Measurements from ENCODE around the gene KRTAP5-6. TPM values are rescaled to one million over a fixed set of nuclear protein-coding genes. Genes with fewer than 3 reads are reported as not detected.
"Not testable (repeated sequence)": the region's sequence is repeated elsewhere in the genome, so short reads cannot be mapped to it uniquely, and the experiment has no call there.

KRTAP5-6 gene
- total RNA-seq, 4 donors from 2014 or later: not detected

GRCh38 chr11:1679881-1680280, 17.1 kb upstream of the KRTAP5-6 start:
- DNase-seq (ENCODE audit: low spot score): no peak
- no peak for TF ChIP-seq CTCF (IDR thresholded peaks at IDR 0.05)
- ATAC-seq (ENCODE audit: low FRiP score): no peak

GRCh38 chr11:1682225-1682905, 14.6 kb upstream of the KRTAP5-6 start:
- DNase-seq (ENCODE audit: low spot score): no peak
- no peak for ATAC-seq (ENCODE audit: low FRiP score)
- TF ChIP-seq CTCF (IDR thresholded peaks at IDR 0.05): no peak

- ATAC-seq (ENCODE audit: low FRiP score); DNase-seq (ENCODE audit: low spot score): not testable (repeated sequence)
Measured at GRCh38 chr11:1683216-1683615, 13.8 kb upstream of the KRTAP5-6 start.

- ATAC-seq (ENCODE audit: low FRiP score); DNase-seq (ENCODE audit: low spot score): not testable (repeated sequence)
Measured at GRCh38 chr11:1683904-1684572, 13.0 kb upstream of the KRTAP5-6 start.

GRCh38 chr11:1684886-1685874, 11.8 kb upstream of the KRTAP5-6 start:
- ATAC-seq (ENCODE audit: low FRiP score): not testable (repeated sequence)

GRCh38 chr11:1686220-1686619, 10.8 kb upstream of the KRTAP5-6 start:
- not testable (repeated sequence) for ATAC-seq (ENCODE audit: low FRiP score); DNase-seq (ENCODE audit: low spot score)

More at GRCh38 chr11:1684886-1685874, 11.8 kb upstream of the KRTAP5-6 start:
- DNase-seq (ENCODE audit: low spot score): not testable (repeated sequence)

GRCh38 chr11:1688336-1688947, 8.6 kb upstream of the KRTAP5-6 start:
- ATAC-seq (ENCODE audit: low FRiP score): not testable (repeated sequence)

GRCh38 chr11:1689250-1690166, 7.5 kb upstream of the KRTAP5-6 start:
- not testable (repeated sequence) for ATAC-seq (ENCODE audit: low FRiP score); DNase-seq (ENCODE audit: low spot score)

More at GRCh38 chr11:1688336-1688947, 8.6 kb upstream of the KRTAP5-6 start:
- not testable (repeated sequence) for DNase-seq (ENCODE audit: low spot score)

GRCh38 chr11:1690167-1691025, 6.6 kb upstream of the KRTAP5-6 start:
- DNase-seq (ENCODE audit: low spot score): no peak
- no peak for ATAC-seq (ENCODE audit: low FRiP score)
- no peak for TF ChIP-seq CTCF (IDR thresholded peaks at IDR 0.05)

All from omental fat pad (tissue), 4 donors.